GM06990 (cell line): ENCODE results near the gene CDH22.

Experiments
- DNase-seq: peaks from one replicate; pipeline ENCODE4 v3.0.0-alpha.2; 2011; ENCODE audit not compliant: insufficient read length; ENCODE audit errors: extremely low read depth
- H3K27me3 ChIP-seq: replicated peaks from 2 replicates; pipeline ENCODE4 v1.6.0; 2011; ENCODE audit warnings: low read length; ENCODE audit not compliant: control insufficient read depth, insufficient read depth
- H3K36me3 ChIP-seq: 2 replicates; pipeline ENCODE4 v1.5.1; 2011; ENCODE audit warnings: low read length; ENCODE audit not compliant: control insufficient read depth, insufficient read depth
- H3K4me3 ChIP-seq: replicated peaks from 2 replicates; pipeline ENCODE4 v1.5.1; 2011; ENCODE audit warnings: low read depth, mild to moderate bottlenecking, control low read depth, low read length
- CTCF ChIP-seq: IDR thresholded peaks from 2 replicates; pipeline ENCODE4 v1.5.1; 2011; ENCODE audit warnings: low read length, control low read depth, mild to moderate bottlenecking, inconsistent platforms; ENCODE audit not compliant: insufficient read depth, poor library complexity, severe bottlenecking

Gene CDH22

GRCh38 chr20:46354207-46354555 lies 45.9 kb upstream of the CDH22 start:
- Histone ChIP-seq H3K4me3 (no peak overlapping the region), H3K36me3 (peaks cover 22% of the 10 kb centered on the region), H3K27me3 (no peaks in the 10 kb centered on the region)
- TF ChIP-seq CTCF = no peak
- DNase-seq = no peak

GRCh38 chr20:46353500-46354206 lies 45.4 kb upstream of the CDH22 start:
- H3K4me3 ChIP-seq = no peak overlapping the region
- H3K27me3 ChIP-seq = no peaks in the 10 kb centered on the region
- no peak for DNase-seq
- H3K36me3 ChIP-seq = peaks cover 22% of the 10 kb centered on the region
- TF ChIP-seq CTCF = no peak

- Histone ChIP-seq H3K27me3 (no peaks in the 10 kb centered on the region), H3K36me3 (peaks cover 28% of the 10 kb centered on the region), H3K4me3 (no peak overlapping the region)
- no peak for TF ChIP-seq CTCF
- no peak for DNase-seq
These were observed 44.2 kb upstream of the CDH22 start for GRCh38 chr20:46352370-46352938.

GRCh38 chr20:46351357-46352058 lies 43.2 kb upstream of the CDH22 start:
- H3K36me3 ChIP-seq = peaks cover 27% of the 10 kb centered on the region
- no peaks in the 10 kb centered on the region for H3K27me3 ChIP-seq
- H3K4me3 ChIP-seq = no peak overlapping the region
- TF ChIP-seq CTCF = no peak
- DNase-seq = no peak

- TF ChIP-seq CTCF = no peak
- no peaks in the 10 kb centered on the region for H3K27me3 ChIP-seq
- no peak for DNase-seq
- peaks cover 22% of the 10 kb centered on the region for H3K36me3 ChIP-seq
- no peak overlapping the region for H3K4me3 ChIP-seq
These were observed 42.6 kb upstream of the CDH22 start for GRCh38 chr20:46350986-46351267.
